Stimulated activated CD8-positive, alpha-beta memory T cell treated with anti-CD3 and anti-CD28 coated beads, Interleukin-7, amount 100 ng/mL, for 24 hours (primary cell): ENCODE measurements around the gene SERINC3.

Experiments
- DNase-seq: peaks from one replicate; pipeline ENCODE4 v3.0.0-alpha.2; 2020; ENCODE audit warnings: low read depth

The SERINC3 gene

GRCh38 chr20:44464514-44464913 lies 57.4 kb downstream of the SERINC3 start:
- no peak for DNase-seq

GRCh38 chr20:44463466-44463865 lies 58.4 kb downstream of the SERINC3 start:
- DNase-seq, result no peak

- no peak for DNase-seq
Observed at GRCh38 chr20:44461803-44462174, 60.1 kb downstream of the SERINC3 start.

- DNase-seq, result no peak
Observed at GRCh38 chr20:44461142-44461802, 60.6 kb downstream of the SERINC3 start.

GRCh38 chr20:44460795-44461141 lies 61.1 kb downstream of the SERINC3 start:
- DNase-seq, result no peak

GRCh38 chr20:44459271-44459670 lies 62.6 kb downstream of the SERINC3 start:
- no peak for DNase-seq

GRCh38 chr20:44457016-44457415 lies 64.9 kb downstream of the SERINC3 start:
- no peak for DNase-seq

GRCh38 chr20:44456611-44457010 lies 65.3 kb downstream of the SERINC3 start:
- no peak for DNase-seq

- no peak for DNase-seq
Observed at GRCh38 chr20:44455126-44455525, 66.7 kb downstream of the SERINC3 start.

- DNase-seq, result no peak
Observed at GRCh38 chr20:44454306-44454963, 67.4 kb downstream of the SERINC3 start.

- DNase-seq, result no peak
Observed at GRCh38 chr20:44450903-44451450, 70.9 kb downstream of the SERINC3 start.

- DNase-seq, result no peak
Observed at GRCh38 chr20:44450281-44450889, 71.5 kb downstream of the SERINC3 start.

- DNase-seq, result no peak
Observed at GRCh38 chr20:44449864-44450263, 72.0 kb downstream of the SERINC3 start.

GRCh38 chr20:44448753-44449546 lies 72.9 kb downstream of the SERINC3 start:
- DNase-seq, result no peak

GRCh38 chr20:44447827-44448419 lies 73.9 kb downstream of the SERINC3 start:
- no peak for DNase-seq
